Measurements from ENCODE around the gene SLC22A6. TPM values are rescaled to one million over a fixed set of nuclear protein-coding genes. Genes with fewer than 3 reads are reported as not detected.

Gene SLC22A6

DNA sequence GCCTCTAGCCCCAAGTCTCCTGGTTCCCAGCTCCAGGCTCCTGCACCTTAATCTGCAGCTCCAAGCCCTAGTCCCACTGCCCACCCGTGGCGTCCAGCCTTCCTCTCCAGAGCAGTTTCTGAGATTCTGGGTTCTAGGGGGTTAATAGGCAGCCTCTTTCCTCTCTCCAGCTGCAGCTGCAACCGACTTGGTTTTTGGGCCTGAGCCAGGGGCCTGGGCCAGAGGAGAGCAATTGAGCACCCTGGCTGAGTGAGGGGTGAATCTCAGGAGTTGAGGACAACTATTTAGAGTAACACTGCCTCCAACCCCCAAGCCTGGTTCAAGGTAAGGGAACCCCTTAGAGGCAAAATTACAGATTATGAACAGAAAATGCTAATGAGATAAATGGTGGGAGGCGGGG, 54.6 kb downstream of the SLC22A6 start:
- H3K79me1 ChIP-seq (ENCODE audit: low read length) = no peaks in the 10 kb centered on the region
- H3K4ac ChIP-seq (ENCODE audit: low read depth, low read length) = no peak overlapping the region
- peaks cover 4% of the 10 kb centered on the region for H3K4me1 ChIP-seq (ENCODE audit: control insufficient read depth, low read depth, low read length)
- no peak overlapping the region for H4K5ac ChIP-seq (ENCODE audit: low read length)
- H3K36me3 ChIP-seq (ENCODE audit: control insufficient read depth, insufficient read depth, low read length) = no peaks in the 10 kb centered on the region
- no peak overlapping the region for H3K9ac ChIP-seq (ENCODE audit: low read length)
- no peak overlapping the region for H3K56ac ChIP-seq (ENCODE audit: low read length)
- no CpG with 5 or more reads among the region's 4 CpGs for WGBS (ENCODE audit: extremely low coverage, insufficient coverage, low lambda C conversion rate)
- H2BK5ac ChIP-seq (ENCODE audit: low read length) = no peak overlapping the region
- H3K79me2 ChIP-seq (ENCODE audit: control insufficient read depth, insufficient read depth, low read length) = no peaks in the 10 kb centered on the region
- H2AK5ac ChIP-seq (ENCODE audit: low read length) = no peak overlapping the region
- no peak overlapping the region for H3K18ac ChIP-seq (ENCODE audit: low read length)
- no peak overlapping the region for H3K4me2 ChIP-seq (ENCODE audit: low read length)
- no peak overlapping the region for H4K8ac ChIP-seq (ENCODE audit: low read depth, low read length)
- H3K23ac ChIP-seq (ENCODE audit: low read length) = no peak overlapping the region
- H2BK120ac ChIP-seq (ENCODE audit: low read depth, low read length) = no peak overlapping the region
- peaks cover 19% of the 10 kb centered on the region for H3K27me3 ChIP-seq (ENCODE audit: insufficient read depth, low read length, poor library complexity)
- no peak overlapping the region for H3K4me3 ChIP-seq (ENCODE audit: low read length)
- no peak overlapping the region for H2BK15ac ChIP-seq (replicated peaks; ENCODE audit: low read depth)
- no peak for DNase-seq
- no peak overlapping the region for H3K27ac ChIP-seq (ENCODE audit: low read depth, low read length)

DNA sequence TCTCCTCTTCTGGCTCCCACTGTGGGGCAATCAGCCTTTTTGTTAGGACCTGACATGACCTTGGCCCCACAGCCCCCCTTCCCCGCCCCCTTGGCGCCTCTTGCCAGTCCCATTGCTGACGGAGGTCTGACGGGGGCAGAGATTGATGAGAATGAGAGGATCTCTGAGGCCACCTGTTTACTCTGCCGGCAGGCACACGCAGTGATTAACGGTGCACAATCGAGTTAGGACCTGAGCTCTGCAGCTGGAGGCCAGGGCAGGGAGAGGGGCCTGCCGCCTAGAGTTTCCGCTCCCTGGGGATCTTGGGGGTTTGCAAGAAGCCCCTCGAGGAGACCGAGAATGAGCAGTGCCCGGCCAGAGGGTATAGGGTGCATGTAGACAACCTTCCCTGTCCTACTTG, 56.8 kb downstream of the SLC22A6 start:
- no peaks in the 10 kb centered on the region for H3K36me3 ChIP-seq (ENCODE audit: control insufficient read depth, insufficient read depth, low read length)
- H3K27ac ChIP-seq (ENCODE audit: low read depth, low read length) = no peak overlapping the region
- no peak overlapping the region for H3K9ac ChIP-seq (ENCODE audit: low read length)
- no peak overlapping the region for H3K4me3 ChIP-seq (ENCODE audit: low read length)
- H3K79me1 ChIP-seq (ENCODE audit: low read length) = no peaks in the 10 kb centered on the region
- H2BK15ac ChIP-seq (replicated peaks; ENCODE audit: low read depth) = no peak overlapping the region
- H3K4ac ChIP-seq (ENCODE audit: low read depth, low read length) = no peak overlapping the region
- H4K5ac ChIP-seq (ENCODE audit: low read length) = no peak overlapping the region
- no peak overlapping the region for H2BK120ac ChIP-seq (ENCODE audit: low read depth, low read length)
- H3K4me1 ChIP-seq (ENCODE audit: control insufficient read depth, low read depth, low read length) = peaks cover 6% of the 10 kb centered on the region
- no peak overlapping the region for H3K56ac ChIP-seq (ENCODE audit: low read length)
- H2AK5ac ChIP-seq (ENCODE audit: low read length) = no peak overlapping the region
- no peak overlapping the region for H4K8ac ChIP-seq (ENCODE audit: low read depth, low read length)
- H3K79me2 ChIP-seq (ENCODE audit: control insufficient read depth, insufficient read depth, low read length) = no peaks in the 10 kb centered on the region
- peaks cover 24% of the 10 kb centered on the region for H3K27me3 ChIP-seq (ENCODE audit: insufficient read depth, low read length, poor library complexity)
- H2BK5ac ChIP-seq (ENCODE audit: low read length) = no peak overlapping the region
- H3K23ac ChIP-seq (ENCODE audit: low read length) = no peak overlapping the region
- H3K4me2 ChIP-seq (ENCODE audit: low read length) = no peak overlapping the region
- DNase-seq = no peak
- H3K18ac ChIP-seq (ENCODE audit: low read length) = no peak overlapping the region
- WGBS (ENCODE audit: extremely low coverage, insufficient coverage, low lambda C conversion rate) = no CpG with 5 or more reads among the region's 13 CpGs

DNA sequence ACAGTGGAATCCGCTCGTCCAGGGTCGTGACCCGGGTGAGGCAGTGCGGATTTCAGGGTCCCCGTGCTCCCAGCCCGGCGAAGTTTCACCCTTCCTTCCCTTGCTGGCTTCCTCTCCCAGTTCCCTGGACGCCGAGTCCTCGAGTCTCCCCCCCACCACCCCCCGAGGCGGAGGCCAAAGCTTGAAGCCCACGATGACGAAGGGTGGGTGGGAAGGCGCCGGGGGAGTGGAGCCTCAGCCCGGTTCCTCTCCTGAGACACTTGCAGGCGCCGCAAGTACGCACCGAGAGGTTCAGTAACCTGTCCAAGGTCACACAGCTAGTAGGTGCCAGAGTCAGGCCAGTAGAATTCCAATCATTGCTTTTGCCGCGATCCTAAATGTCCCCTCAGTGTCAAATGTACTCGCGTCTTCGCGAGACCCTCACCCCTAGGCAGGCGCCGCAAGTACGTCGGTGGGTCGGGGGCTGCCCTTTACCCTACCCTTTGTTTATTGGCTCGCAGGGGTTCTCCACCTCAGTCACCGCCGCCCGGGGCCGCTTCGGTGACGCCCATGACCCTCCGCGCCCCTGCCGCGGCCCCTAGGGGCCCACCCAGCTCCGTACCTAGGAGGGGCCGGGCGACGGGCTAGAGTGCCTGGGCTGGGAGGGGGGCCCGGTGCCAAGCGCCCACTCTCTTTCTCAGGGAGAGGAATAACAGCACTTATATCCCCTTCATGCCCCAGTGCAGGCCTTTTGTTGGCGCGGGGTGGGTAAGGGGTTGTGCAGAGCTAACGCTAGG, 57.9 kb downstream of the SLC22A6 start:
- peak overlapping the region; percentile 67 for H3K4me2 ChIP-seq (ENCODE audit: low read length)
- H2BK5ac ChIP-seq (ENCODE audit: low read length) = no peak overlapping the region
- H2AK5ac ChIP-seq (ENCODE audit: low read length) = no peak overlapping the region
- H3K9ac ChIP-seq (ENCODE audit: low read length) = no peak overlapping the region
- no peak for DNase-seq
- no peak overlapping the region for H3K56ac ChIP-seq (ENCODE audit: low read length)
- no peak overlapping the region for H4K8ac ChIP-seq (ENCODE audit: low read depth, low read length)
- H3K27me3 ChIP-seq (ENCODE audit: insufficient read depth, low read length, poor library complexity) = peaks cover 24% of the 10 kb centered on the region
- H4K5ac ChIP-seq (ENCODE audit: low read length) = no peak overlapping the region
- H3K23ac ChIP-seq (ENCODE audit: low read length) = no peak overlapping the region
- no peak overlapping the region for H3K18ac ChIP-seq (ENCODE audit: low read length)
- peaks cover 6% of the 10 kb centered on the region for H3K4me1 ChIP-seq (ENCODE audit: control insufficient read depth, low read depth, low read length)
- no CpG with 5 or more reads among the region's 53 CpGs for WGBS (ENCODE audit: extremely low coverage, insufficient coverage, low lambda C conversion rate)
- no peak overlapping the region for H3K4me3 ChIP-seq (ENCODE audit: low read length)
- no peak overlapping the region for H2BK15ac ChIP-seq (replicated peaks; ENCODE audit: low read depth)
- H3K79me1 ChIP-seq (ENCODE audit: low read length) = no peaks in the 10 kb centered on the region
- no peak overlapping the region for H3K4ac ChIP-seq (ENCODE audit: low read depth, low read length)
- no peaks in the 10 kb centered on the region for H3K36me3 ChIP-seq (ENCODE audit: control insufficient read depth, insufficient read depth, low read length)
- no peak overlapping the region for H3K27ac ChIP-seq (ENCODE audit: low read depth, low read length)
- no peak overlapping the region for H2BK120ac ChIP-seq (ENCODE audit: low read depth, low read length)
- no peaks in the 10 kb centered on the region for H3K79me2 ChIP-seq (ENCODE audit: control insufficient read depth, insufficient read depth, low read length)

Small RNA genes within 50 kb of the gene (small RNA-seq; reads per million reads assigned to genes)
- not detected for gene RN7SL259P (ENCODE audit: insufficient read depth)

Data from mesendoderm (in vitro differentiated cells).